Esophagus muscularis mucosa (tissue), 4 donors: ENCODE measurements around the gene ADAMTS16. TPM values are rescaled to one million over a fixed set of nuclear protein-coding genes. Genes with fewer than 3 reads are reported as not detected.

Source experiments
- DNase-seq: peaks from one replicate; pipeline ENCODE4 v3.0.0-alpha.2; 2017; ENCODE audit errors: extremely low spot score
- H3K27ac ChIP-seq, 4 donors: fragments of 200-600 bp; sonication (generic); replicated peaks in 1 of 4; 1 replicate in 3 of 4; 2 replicates in 1 of 4; pipeline ENCODE4 v1.5.1; 2016 to 2019; ENCODE audit warnings: mild to moderate bottlenecking in 1 of 4
- H3K27me3 ChIP-seq, 4 donors: fragments of 200-600 bp; sonication (generic); one replicate each; pipeline versions ENCODE4 v1.5.1 to v1.6.0; 2016 to 2019
- H3K36me3 ChIP-seq, 4 donors: fragments of 200-600 bp; sonication (generic); one replicate each; pipeline ENCODE4 v1.5.1; 2016 to 2019
- H3K4me1 ChIP-seq, 4 donors: fragments of 200-600 bp; sonication (generic); one replicate each; pipeline ENCODE4 v1.5.1; 2016 to 2019
- H3K4me3 ChIP-seq, 4 donors: fragments of 200-600 bp; sonication (generic); 1 replicate in 2 of 4; 2 replicates in 2 of 4; pipeline ENCODE4 v1.5.1; 2016 to 2019; ENCODE audit warnings: mild to moderate bottlenecking in 4 of 4, moderate library complexity in 1 of 4
- H3K9me3 ChIP-seq, 4 donors: fragments of 200-600 bp; sonication (generic); 1 replicate in 3 of 4; 2 replicates in 1 of 4; pipeline ENCODE4 v1.5.1; 2016 to 2019
- CTCF ChIP-seq, 3 experiments: fragments of 200-600 bp in 2 of 3; fragments of 450-650 bp in 1 of 3; sonication (generic) in 2 of 3; IDR thresholded peaks; one replicate each; pipeline ENCODE4 v1.5.1; 2017 to 2019; ENCODE audit warnings: antibody characterized with exemption in 3 of 3, mild to moderate bottlenecking in 2 of 3, moderate library complexity in 1 of 3
- EP300 ChIP-seq: sonication (generic); formaldehyde crosslinking; IDR thresholded peaks from one replicate; pipeline ENCODE4 v1.6.1; 2017; ENCODE audit warnings: antibody characterized with exemption
- POLR2A ChIP-seq: fragments of 450-650 bp; IDR thresholded peaks from one replicate; pipeline ENCODE4 v1.6.1; 2017; ENCODE audit warnings: antibody characterized with exemption, moderate library complexity, mild to moderate bottlenecking, low read depth
- POLR2AphosphoS5 ChIP-seq, 2 donors: sonication (generic); formaldehyde crosslinking; IDR thresholded peaks; one replicate each; pipeline ENCODE4 v1.6.1; 2017; ENCODE audit warnings: antibody characterized with exemption in 2 of 2
- WGBS: methylation state at CpG from one replicate; pipeline ENCODE4 v1.1.5; 2018; 5-methylcytosine and 5-hydroxymethylcytosine counted together
- intact Hi-C: fragments of 100-400 bp; cut with DNase I; formaldehyde crosslinking; loops from one replicate; pipeline ENCODE4 v1.15.1; 2023
- total RNA-seq, 4 donors: library from RNA; depleted of rRNA; stranded (reverse); fragments of >200 nt; gene quantifications; one replicate each; pipeline versions ENCODE4 v1.1.0 to v1.2.1, GENCODE V29; 2016

Gene ADAMTS16
- total RNA-seq, 4 donors from 2014 or later = 0.42 to 1.1 (median 0.50) TPM; not detected in 1

DNA sequence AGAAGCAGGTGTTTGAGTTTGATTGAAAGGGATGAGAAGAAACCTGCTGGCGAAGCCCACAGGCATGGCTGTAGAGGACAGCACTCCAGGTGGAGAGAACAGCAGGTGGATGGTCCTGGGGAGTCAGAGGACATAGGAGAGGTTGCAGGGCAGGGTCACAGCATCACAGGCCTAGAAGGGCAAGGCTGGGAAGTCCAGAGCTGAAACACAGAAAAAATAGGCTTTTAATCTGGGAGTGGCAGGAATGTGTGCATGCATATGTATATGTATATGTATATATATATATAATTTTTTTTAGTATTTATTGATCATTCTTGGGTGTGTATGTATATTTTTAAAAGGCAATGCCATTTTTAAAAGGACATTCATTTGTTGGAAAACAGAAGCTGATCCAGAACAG is 118.4 kb downstream of the ADAMTS16 start:
- DNase-seq = peak; percentile 77
- TF ChIP-seq EP300 (no peak), POLR2A (no peak), CTCF (IDR thresholded peaks at IDR 0.05) (no peak), POLR2AphosphoS5 (IDR thresholded peaks at IDR 0.05) (no peak)
- Histone ChIP-seq H3K4me3 (no peak overlapping the region), H3K4me1 (no peaks in the 10 kb centered on the region), H3K27me3 (peaks cover 0 to 3% (median 0%) of the 10 kb centered on the region in 4 donors), H3K36me3 (no peaks in the 10 kb centered on the region), H3K27ac (no peak overlapping the region), H3K9me3 (peaks cover 0 to 22% (median 4%) of the 10 kb centered on the region in 4 donors)
- intact Hi-C loops = no loop called here
- 94% methylated on average over 1 of the region's 1 CpG for WGBS

DNA sequence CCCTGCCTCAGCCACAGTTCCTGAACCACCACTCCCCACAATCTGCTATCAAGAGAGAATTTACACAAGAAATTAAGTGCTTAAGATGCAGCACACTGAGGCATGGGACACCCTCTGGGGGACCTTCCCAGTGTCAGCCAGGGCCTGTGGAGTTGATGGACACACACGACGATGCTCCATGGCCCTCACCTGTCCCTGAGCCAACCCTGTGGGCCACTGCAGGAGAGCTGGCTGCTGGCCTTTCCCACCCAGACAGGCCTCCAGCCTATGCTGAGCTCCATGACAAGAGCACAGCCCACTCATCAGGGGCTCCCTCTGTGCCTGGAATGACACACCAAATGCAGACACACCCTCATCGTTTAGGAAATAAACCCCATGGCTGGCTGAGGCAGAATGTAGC is 124.6 kb downstream of the ADAMTS16 start:
- WGBS = 95% methylated on average over 3 of the region's 3 CpGs
- Histone ChIP-seq H3K27ac (no peak overlapping the region), H3K4me1 (no peaks in the 10 kb centered on the region), H3K4me3 (no peak overlapping the region), H3K36me3 (no peaks in the 10 kb centered on the region), H3K9me3 (no peaks in the 10 kb centered on the region), H3K27me3 (peaks cover 0 to 28% (median 0%) of the 10 kb centered on the region in 4 donors)
- DNase-seq = peak; percentile 88
- no peak for TF ChIP-seq EP300
- TF ChIP-seq CTCF (IDR thresholded peaks at IDR 0.05) = no peak
- TF ChIP-seq POLR2A = no peak
- TF ChIP-seq POLR2AphosphoS5 (IDR thresholded peaks at IDR 0.05) = no peak
- intact Hi-C loops = no loop called here

GRCh38 chr5:5266297-5266696 is 126.2 kb downstream of the ADAMTS16 start:
- WGBS = 83% methylated on average over 5 of the region's 6 CpGs
- Histone ChIP-seq H3K4me1 (peaks cover 0 to 5% (median 4%) of the 10 kb centered on the region in 4 donors), H3K4me3 (no peak overlapping the region), H3K9me3 (peaks cover 0 to 3% (median 0%) of the 10 kb centered on the region in 4 donors), H3K27ac (no peak overlapping the region), H3K36me3 (no peaks in the 10 kb centered on the region), H3K27me3 (peaks cover 0 to 40% (median 0%) of the 10 kb centered on the region in 4 donors)
- intact Hi-C loops = no loop called here
- TF ChIP-seq EP300 = no peak
- TF ChIP-seq POLR2A = no peak
- no peak for TF ChIP-seq POLR2AphosphoS5 (IDR thresholded peaks at IDR 0.05)
- TF ChIP-seq CTCF (IDR thresholded peaks at IDR 0.05) = no peak
- DNase-seq = peak; percentile 37

- peaks cover 0 to 3% (median 0%) of the 10 kb centered on the region in 4 donors for H3K9me3 ChIP-seq
- peaks cover 0 to 11% (median 7%) of the 10 kb centered on the region in 4 donors for H3K4me1 ChIP-seq
- H3K27me3 ChIP-seq = peaks cover 0 to 37% (median 0%) of the 10 kb centered on the region in 4 donors
- intact Hi-C loops = no loop called here
- TF ChIP-seq CTCF (IDR thresholded peaks at IDR 0.05) (no peak), POLR2A (no peak), POLR2AphosphoS5 (IDR thresholded peaks at IDR 0.05) (no peak)
- WGBS = 92% methylated on average over 5 of the region's 9 CpGs
- no peak overlapping the region for H3K4me3 ChIP-seq
- peak; percentile 81 for DNase-seq
- no peaks in the 10 kb centered on the region for H3K36me3 ChIP-seq
- H3K27ac ChIP-seq = no peak overlapping the region
Observed at GRCh38 chr5:5270161-5270560, 130.0 kb downstream of the ADAMTS16 start.
